Activated T-cell treated with anti-CD3 and anti-CD28 coated beads for 24 hours (primary cell): ENCODE measurements around the gene OPN1MW.
"Not testable (repeated sequence)": the region's sequence is repeated elsewhere in the genome, so short reads cannot be mapped to it uniquely, and the experiment has no call there.

Source experiments
- DNase-seq: peaks from one replicate; pipeline ENCODE4 v3.0.0-alpha.2; 2020; ENCODE audit warnings: low read depth

The OPN1MW gene

DNA sequence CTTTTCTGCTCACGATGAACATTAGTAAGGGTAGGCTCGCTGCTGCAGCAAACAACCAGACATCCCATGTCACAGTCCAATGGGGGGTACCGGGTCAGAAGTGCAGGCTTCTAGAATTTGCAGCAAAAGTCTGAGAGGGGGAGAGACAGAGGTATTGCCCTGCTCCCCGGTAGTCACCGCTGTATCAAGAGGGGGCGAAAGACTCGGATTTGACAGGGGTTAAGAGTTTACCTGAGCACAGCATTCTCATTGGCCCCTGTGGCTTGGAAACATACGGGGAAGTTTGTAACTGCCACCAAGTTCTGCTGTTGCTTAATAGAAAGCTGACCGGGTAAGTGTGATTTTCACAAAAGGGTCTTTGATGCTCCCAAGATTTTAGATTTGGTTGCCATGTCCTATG, 28.7 kb downstream of the OPN1MW start:
- not testable (repeated sequence) for DNase-seq

- not testable (repeated sequence) for DNase-seq
These were observed 29.1 kb downstream of the OPN1MW start for GRCh38 chrX:154211499-154211898.

- DNase-seq = not testable (repeated sequence)
These were observed 37.1 kb downstream of the OPN1MW start, which contains the start of gene OPN1MW2 for GRCh38 chrX:154219456-154219855. TSS of gene OPN1MW2 (plus strand) at chrX:154219756. CDS start at chrX:154219816, 60 bp downstream.

- not testable (repeated sequence) for DNase-seq
These were observed 42.9 kb downstream of the OPN1MW start for GRCh38 chrX:154225292-154225691.

DNA sequence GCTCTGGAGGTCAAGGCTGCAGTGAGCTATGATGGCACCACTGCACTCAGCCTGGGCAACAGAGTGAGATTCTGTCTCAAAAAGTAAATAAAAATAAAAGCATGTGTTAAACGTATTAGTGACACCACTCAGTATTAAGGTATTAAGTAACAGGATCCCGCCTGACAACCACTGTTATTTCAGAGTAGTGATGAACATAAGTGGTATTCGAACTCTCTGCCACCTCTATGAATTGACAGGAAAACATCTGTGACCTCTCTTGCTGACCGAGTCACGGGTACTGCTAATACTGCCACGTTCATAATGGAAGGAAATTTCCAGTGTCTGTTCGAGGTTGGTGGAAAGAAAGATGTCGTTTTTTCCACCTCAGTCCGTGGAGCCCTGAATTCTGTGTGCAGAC, 44.3 kb downstream of the OPN1MW start:
- DNase-seq = not testable (repeated sequence)

DNA sequence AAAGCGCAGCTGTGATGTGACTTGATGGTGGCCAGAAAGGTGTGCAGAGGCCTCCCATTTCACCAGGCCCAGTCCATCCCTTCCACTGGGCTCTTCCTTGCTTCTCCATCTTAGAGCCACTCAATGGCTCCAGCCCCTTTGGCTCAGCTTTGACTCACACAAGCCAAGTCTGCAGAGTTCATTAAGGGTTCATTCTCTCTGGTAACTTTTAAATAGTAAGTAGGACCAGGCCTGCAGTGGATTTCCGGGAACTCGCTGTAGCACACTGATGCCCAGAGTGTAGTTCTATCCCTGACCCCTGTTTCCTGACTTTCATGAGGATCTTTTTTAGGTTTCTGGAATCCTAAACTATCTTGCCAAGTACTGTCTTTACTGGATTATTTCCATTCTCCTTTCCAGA, 49.0 kb downstream of the OPN1MW start:
- not testable (repeated sequence) for DNase-seq

- DNase-seq = not testable (repeated sequence)
These were observed 51.2 kb downstream of the OPN1MW start for GRCh38 chrX:154233620-154234019.

DNA sequence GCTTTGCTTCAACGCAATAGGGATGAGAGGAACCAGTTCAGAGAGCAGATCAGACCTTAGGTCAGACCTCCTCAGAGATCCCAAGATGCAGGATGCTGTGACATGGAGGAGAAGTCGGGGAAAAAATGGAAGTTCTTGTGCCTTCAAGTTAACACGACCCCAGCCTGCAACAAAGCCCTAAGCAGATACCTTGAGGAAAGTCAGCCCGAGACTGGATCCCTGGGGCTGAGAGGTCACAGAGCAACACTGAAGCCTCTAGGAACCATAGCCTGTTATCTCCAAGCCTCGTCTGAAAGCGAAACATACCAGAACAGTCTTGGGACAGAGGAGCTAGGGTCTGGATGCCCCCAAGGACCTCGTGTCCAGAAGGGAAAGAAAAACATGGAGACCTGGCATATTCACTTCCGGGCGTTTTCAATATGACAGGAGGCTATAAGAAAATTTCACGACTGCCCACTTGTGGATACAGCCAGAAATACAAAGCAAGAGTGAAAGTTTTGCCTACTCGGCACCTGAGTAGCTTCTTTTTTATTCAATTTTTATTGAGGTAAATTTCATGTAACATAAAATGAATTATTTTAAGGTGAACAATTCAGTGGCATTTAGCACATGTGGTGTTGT, 56.7 kb downstream of the OPN1MW start:
- DNase-seq = not testable (repeated sequence)

DNA sequence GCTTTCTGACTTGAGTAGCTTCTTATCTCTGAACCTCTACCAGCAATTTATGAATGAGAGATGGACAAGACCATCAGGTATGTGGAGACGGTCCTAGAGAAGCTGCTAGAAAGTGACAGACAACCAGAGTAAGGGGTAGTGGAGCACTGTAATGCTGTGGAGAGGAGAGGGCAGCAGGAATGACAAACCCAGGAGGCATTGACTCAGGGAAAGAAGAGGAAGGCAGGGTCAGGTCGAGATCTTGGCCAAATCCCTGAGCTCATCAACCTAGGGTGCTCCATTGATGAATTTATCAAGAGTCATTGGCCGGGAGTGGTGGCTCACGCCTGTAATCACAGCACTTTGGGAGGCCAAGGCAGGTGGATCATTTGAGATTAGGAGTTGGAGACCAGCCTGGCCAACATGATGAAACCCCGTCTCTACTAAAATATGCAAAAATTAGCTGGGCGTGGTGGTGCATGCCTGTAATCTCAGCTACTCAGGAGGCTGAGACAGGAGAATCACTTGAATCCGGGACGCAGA, 57.6 kb downstream of the OPN1MW start:
- not testable (repeated sequence) for DNase-seq
